ENCODE data around the gene DTNBP1. TPM values are rescaled to one million over a fixed set of nuclear protein-coding genes. Genes with fewer than 3 reads are reported as not detected.

Gene DTNBP1
- total and polyA plus RNA-seq, 4 donors = 3.1 to 6.0 (median 4.3) TPM

GRCh38 chr6:15521582-15521981 lies 141.2 kb downstream of the DTNBP1 start:
- Histone ChIP-seq H3K4me1 (ENCODE audit: control insufficient read depth in 4 of 4, insufficient read depth in 4 of 4, low read length in 3 of 4) (no peaks in the 10 kb centered on the region), H3K4me3 (ENCODE audit: low read depth in 1 of 3, low read length in 3 of 3) (no peak overlapping the region), H3K27ac (ENCODE audit: low read depth in 1 of 2, low read length in 2 of 2) (no peak overlapping the region), H3K9me3 (ENCODE audit: control insufficient read depth in 4 of 4, low read length in 3 of 4) (no peaks in the 10 kb centered on the region), H3K36me3 (ENCODE audit: control insufficient read depth in 4 of 4, insufficient read depth in 3 of 4, low read depth in 1 of 4, low read length in 3 of 4) (peaks cover 5 to 37% (median 11%) of the 10 kb centered on the region in 4 donors), H3K9ac (ENCODE audit: low read depth in 1 of 2, low read length in 2 of 2) (no peak overlapping the region), H3K27me3 (ENCODE audit: control insufficient read depth in 4 of 4, insufficient read depth in 4 of 4, low read length in 3 of 4) (no peaks in the 10 kb centered on the region)
- WGBS = 83% methylated on average over 6 of the region's 6 CpGs
- no peak for DNase-seq (ENCODE audit: low spot score)
- TF ChIP-seq JUND (IDR thresholded peaks at IDR 0.05) = no peak

GRCh38 chr6:15520626-15521203 lies 142.1 kb downstream of the DTNBP1 start:
- no peaks in the 10 kb centered on the region for H3K9me3 ChIP-seq (ENCODE audit: control insufficient read depth in 4 of 4, low read length in 3 of 4)
- H3K9ac ChIP-seq (ENCODE audit: low read depth in 1 of 2, low read length in 2 of 2) = no peak overlapping the region
- H3K36me3 ChIP-seq (ENCODE audit: control insufficient read depth in 4 of 4, insufficient read depth in 3 of 4, low read depth in 1 of 4, low read length in 3 of 4) = peaks cover 8 to 33% (median 10%) of the 10 kb centered on the region in 4 donors
- no peaks in the 10 kb centered on the region for H3K4me1 ChIP-seq (ENCODE audit: control insufficient read depth in 4 of 4, insufficient read depth in 4 of 4, low read length in 3 of 4)
- DNase-seq (ENCODE audit: low spot score) = no peak
- H3K27me3 ChIP-seq (ENCODE audit: control insufficient read depth in 4 of 4, insufficient read depth in 4 of 4, low read length in 3 of 4) = no peaks in the 10 kb centered on the region
- H3K27ac ChIP-seq (ENCODE audit: low read depth in 1 of 2, low read length in 2 of 2) = no peak overlapping the region
- TF ChIP-seq TAF1 (conservative IDR thresholded peaks at IDR 0.05) (no peak), RAD21 (IDR thresholded peaks at IDR 0.05) (no peak), ATF3 (IDR thresholded peaks at IDR 0.05) (no peak), GABPA (IDR thresholded peaks at IDR 0.05 in 1 of 2, conservative IDR thresholded peaks at IDR 0.05 in 1 of 2) (no peak), ZBTB33 (IDR thresholded peaks at IDR 0.05) (no peak), REST (IDR thresholded peaks at IDR 0.05) (no peak), YY1 (IDR thresholded peaks at IDR 0.05) (no peak), FOXA1 (IDR thresholded peaks at IDR 0.05) (no peak), HNF4G (IDR thresholded peaks at IDR 0.05) (no peak), CTCF (IDR thresholded peaks at IDR 0.05; ENCODE audit: low read depth, low read length, missing input control) (no peak), FOXA2 (IDR thresholded peaks at IDR 0.05) (no peak), MAX (IDR thresholded peaks at IDR 0.05) (no peak), RXRA (IDR thresholded peaks at IDR 0.05) (no peak), EGR1 (IDR thresholded peaks at IDR 0.05; ENCODE audit: low read depth in 2 of 2) (no peak), SP1 (IDR thresholded peaks at IDR 0.05) (no peak), NR2F2 (IDR thresholded peaks at IDR 0.05) (no peak), JUND (IDR thresholded peaks at IDR 0.05) (no peak)
- 97% methylated on average over 20 of the region's 20 CpGs for WGBS
- H3K4me3 ChIP-seq (ENCODE audit: low read depth in 1 of 3, low read length in 3 of 3) = no peak overlapping the region

Measured in liver (tissue), 9 donors.